GM19397 (cell line): ENCODE results near the gene COL6A5.
"Not testable (repeated sequence)": the region's sequence is repeated elsewhere in the genome, so short reads cannot be mapped to it uniquely, and the experiment has no call there.

Experiments
- ATAC-seq: cut with Tn5 transposase; IDR thresholded peaks from one replicate; pipeline ENCODE4 v1.9.1; 2021; ENCODE audit warnings: mild to moderate bottlenecking, moderate library complexity; ENCODE audit not compliant: unreplicated experiment

The COL6A5 gene

DNA sequence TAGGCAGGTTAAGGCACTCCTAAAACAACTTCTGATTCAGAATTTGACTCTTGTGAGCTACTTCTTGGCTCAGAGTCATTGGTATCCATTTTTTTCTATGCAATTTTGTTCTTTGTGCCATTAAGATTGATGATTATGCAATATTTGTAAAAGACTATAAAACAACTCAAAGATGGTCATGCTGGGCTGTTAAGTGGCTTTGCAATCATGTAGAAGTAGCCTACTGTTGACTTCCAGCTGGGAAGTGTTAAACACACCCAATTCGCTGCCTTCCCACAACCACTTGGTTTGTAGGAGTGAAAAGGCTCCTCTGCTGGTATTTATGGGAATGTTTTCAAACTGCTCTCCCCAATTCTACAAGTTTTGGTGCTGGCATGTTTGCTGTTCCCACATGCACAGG, 96.8 kb downstream of the COL6A5 start:
- no peak for ATAC-seq

DNA sequence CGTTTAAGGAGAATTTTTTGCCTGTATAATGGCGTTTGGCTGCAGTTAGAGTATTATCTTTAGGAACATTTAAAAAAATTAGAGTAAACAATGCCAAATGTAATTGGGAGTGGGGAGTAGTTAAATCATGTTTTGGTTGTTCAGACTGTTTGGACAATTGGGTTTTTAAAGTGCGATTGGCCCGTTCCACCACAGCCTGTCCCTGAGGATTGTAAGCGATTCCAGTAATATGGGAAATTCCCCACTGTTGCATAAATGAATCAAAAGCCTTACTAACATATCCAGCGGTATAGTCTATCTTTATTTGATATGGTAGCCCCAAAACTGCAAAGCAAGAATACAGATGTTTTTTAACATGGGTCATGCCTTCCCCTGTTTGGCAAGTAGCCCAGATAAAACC, 101.4 kb downstream of the COL6A5 start:
- not testable (repeated sequence) for ATAC-seq

DNA sequence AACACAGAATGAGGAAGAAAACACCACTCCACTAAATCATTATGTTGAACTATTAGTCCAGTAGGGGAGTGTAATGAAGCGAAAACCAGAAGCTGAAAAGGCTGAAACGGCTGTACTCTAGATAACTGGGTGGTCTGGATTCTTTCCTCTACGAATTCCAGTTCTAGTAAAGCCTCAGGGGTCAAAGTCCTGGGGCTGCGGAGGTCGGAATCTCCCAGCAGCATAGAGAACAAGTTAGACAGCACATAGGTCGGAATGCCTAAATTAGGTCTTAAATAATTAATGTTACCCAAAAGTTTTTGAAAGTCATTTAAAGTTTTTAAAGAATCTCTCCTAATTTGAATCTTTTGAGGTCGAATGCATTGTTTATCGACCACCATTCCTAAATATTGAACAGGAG, 102.7 kb downstream of the COL6A5 start:
- not testable (repeated sequence) for ATAC-seq

DNA sequence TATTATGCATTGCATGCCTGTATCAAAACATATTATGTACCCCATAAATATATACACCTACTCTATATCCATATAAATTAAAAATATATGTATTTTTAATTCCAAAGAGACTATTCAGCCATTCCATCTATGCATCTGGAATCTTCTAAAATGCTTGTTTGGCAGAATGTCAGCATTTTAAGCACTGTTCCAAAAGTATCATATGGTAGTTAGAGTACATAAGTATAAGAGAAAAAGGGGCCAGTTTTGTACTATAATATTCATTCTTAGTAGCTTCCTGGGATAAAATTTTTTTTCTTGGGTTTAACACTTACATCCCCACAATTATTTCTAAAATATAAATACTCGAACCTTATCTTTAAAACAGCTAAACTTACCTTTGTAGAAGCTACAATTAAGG, 111.1 kb downstream of the COL6A5 start:
- no peak for ATAC-seq

DNA sequence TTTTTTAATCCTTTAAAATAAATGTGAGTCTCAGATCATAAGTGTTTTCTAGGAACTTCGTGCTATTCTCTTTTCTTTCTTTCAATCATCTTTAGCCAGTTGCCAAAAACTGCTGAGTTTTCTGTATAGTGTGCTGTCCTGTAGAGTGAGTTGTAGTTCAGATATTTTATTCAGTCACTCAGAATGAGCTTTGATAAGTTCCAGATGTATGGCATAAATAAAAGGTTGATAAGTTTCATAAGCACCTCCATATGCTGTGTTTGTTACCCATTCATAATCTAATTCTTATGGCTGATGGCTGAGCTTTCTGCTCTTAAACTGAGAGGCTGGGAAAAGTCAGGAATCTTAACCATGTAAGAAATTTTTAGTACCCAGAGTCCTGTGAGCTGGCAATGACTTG, 112.2 kb downstream of the COL6A5 start:
- no peak for ATAC-seq

DNA sequence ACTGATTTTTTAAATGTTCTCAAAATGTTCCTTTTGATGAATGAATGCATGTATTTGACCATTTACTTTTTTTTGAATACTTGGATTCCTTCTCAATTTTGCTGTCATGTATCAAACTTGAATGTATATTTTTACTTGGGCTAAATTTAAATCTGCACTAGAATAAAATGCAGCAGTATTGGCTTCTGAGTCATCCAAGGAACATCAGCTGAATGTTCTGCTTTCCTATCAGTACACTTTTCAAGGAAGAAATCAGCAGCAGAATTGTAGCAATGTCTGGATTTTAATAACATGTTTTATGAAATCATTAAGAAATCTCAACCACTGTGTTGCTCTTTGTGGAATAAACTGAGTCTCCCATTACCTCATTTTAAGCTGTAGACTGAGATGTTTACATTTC, 114.5 kb downstream of the COL6A5 start:
- ATAC-seq = no peak

DNA sequence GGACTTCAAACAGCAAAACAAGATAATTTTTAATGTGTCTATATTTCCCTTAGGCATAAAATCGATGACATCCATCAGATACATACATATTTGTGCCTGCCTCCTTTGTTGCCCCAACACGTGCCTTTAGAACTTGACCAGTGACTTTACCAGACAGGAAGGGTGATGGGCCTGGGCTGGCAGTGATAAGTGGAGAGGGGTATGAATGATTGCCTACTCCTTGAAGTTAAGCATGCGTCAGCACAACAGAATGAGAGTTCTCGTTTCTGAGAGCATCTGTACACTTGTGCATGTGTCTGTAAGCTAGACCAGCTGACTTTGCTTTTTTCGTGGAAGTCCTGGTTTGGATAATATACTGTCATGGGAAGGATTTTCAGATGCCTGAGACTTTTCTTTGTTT, 116.6 kb downstream of the COL6A5 start:
- ATAC-seq = no peak

DNA sequence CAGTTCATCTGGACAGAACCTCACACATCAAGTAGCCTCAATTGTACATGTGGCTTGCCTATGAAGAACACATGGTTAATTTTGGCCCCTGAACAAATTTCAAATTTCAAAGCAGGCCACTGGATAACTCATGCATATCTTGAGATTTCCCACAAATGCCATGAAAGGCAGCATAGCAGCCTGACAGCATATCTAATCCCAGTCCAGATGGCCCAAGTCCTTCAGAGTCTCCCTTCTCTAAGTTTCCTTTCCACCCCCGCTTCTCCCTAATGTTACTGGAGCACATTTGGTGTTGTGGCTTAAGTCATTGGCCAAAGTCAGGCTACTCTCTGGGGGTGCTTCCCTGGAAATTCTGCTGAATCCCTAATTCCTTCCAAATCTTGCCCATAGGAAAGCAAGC, 117.7 kb downstream of the COL6A5 start:
- no peak for ATAC-seq

DNA sequence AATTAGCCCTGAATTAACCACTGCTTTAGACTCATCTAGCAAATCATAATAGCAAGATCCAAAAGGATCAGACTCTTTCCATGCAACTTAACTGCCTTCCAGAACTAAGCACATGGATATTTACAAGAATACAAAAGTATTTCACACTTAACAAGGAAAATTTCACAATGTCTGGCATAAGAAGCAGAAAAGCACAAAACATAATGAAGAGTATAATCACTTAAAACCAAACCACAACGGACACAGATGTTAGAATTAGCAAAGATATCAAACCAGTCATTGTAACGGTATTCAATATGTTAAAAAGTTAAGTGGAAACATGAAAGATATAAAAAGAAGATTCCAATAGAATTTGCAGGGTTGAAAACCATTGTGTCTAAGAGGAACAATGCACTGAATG, 120.0 kb downstream of the COL6A5 start:
- no peak for ATAC-seq

DNA sequence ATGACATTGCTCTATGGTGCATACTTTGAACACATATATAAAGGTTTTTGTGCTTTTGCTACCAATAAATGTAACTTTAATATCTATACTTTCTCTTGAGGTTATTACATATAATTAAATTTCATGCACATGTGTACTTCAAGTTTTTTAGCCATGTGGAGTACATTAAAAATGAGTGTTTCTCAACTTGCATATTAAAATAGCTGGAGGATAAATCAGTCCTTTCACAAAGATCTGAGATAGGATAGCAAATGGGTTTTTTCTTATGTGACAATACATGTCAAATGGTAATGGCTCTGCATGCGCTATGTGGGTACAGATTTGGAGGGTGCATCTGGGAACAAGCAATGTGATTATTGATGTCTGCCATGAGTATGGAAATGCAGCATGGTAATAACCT, 122.8 kb downstream of the COL6A5 start:
- no peak for ATAC-seq

DNA sequence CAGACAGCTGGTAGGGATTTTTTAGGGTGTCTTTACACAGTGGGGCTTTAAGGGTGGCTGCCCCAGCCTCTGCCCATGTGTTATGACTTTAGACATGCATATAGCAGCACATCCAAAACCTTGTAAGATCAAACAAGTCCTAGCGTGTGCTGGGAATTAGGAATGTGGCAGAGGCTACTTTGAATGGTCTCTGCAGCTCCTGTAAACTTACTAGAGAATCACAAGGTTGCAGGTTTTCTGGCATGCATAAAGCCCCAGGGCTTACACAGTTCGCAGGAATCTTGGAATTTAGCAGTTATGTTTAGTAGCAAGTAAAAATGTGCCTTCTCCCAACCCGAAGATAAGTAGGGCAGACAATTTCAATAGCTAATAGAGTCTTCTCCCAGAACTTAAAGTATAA, 124.7 kb downstream of the COL6A5 start:
- ATAC-seq = no peak

DNA sequence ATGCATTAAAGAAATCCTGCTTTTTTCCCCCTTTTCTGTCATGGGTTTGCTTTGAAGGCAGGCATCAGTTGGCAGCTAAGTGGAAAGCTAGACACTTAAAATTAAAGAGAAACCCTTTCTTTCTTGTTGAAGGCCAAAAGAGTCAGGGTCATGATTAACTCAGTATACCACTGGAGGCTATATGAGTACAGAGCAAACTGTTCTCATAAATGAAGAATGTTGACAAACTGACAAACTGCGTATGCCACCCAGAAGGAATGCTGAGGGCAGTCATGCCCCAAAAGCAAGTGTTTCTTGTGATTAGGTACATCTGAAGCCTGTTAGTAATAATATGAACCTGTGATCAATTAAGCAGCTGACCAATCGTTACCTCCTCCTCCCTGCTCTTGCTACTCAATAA, 127.9 kb downstream of the COL6A5 start:
- ATAC-seq = no peak

DNA sequence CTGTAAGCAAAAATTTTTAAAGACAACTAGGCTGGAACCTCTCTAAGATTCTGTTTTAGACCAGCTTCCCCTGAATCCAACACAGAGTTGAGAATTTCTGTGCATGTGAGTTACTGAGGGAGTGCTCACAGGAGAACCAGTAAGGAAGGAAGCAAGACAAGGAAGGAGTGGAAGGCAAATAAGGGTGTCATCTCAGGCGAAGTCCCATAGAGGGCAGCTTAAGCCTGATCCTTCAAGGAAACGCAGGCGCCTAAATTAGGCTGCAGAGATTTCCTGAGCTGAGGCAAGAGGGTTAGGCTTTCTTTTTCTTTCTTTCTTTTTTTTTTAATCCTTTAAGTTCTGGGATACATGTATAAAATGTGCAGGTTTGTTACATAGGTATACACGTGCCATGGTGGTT, 135.3 kb downstream of the COL6A5 start:
- ATAC-seq = no peak

DNA sequence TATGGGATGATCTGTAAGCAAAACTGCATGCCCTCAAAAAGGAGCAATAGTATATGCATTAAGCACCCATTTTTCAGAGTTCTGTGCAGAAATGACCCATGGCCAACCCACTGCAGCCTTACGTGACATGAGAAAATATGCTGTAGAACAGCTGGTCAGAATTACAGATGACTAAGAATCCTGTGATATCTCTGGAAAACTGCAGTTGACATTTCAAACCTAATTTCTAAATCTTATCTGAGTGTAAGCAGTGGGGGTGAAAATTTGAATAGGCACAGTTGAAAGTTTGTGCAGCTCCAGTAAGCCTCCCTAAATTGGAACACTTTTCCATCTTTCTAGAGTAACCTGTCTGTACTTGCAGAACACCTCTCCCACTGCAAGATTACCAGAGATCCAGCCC, 142.8 kb downstream of the COL6A5 start:
- ATAC-seq = no peak

DNA sequence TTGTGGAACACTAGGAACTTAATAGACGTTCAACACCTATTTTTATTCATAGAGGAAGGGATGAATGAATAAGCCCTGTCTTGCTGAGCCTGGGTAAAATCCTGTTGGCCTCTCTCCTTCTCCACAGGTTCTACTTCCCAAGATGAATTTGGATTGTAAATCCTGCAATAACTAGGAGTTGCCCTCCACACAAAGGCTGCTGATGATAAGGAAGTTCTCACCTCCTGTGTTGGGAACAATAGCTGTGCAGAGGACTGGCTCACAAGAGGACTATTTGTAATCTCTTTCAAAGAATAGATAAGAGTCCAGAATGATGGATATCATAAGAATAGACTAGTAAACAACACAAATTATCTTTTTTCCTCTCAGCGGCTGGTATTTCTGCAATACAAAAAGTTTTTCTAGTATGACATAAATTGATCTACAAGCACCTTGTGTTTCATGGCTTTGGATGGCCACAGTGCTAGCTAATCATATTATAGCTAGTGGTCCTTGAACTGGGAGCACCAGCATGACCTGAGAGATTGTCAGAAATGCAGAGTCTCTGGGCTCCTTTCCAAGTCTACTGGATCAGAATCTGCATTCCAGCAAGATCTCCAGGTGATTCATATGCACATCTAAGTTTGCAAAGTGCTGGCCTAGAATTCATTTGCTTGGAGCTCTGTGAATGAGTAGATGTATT, 143.4 kb downstream of the COL6A5 start:
- no peak for ATAC-seq

DNA sequence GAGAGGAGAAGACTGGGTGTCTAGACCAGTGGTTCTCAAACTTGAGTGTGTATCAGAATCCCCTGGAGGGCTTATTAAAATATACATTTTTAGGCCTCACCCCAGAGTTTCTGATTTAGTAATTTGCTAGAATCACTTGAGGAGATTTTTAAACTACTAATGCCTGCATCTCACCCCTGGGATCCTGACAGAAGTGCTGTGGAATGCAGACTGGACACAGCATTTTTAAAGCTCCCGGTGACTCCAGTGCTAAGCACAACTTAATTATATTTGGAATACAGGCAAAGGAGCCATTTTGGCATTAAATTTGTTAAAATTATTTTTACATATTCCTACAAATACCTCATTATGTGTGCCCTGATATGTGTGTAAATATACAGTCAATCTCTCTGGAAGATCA, 144.8 kb downstream of the COL6A5 start:
- no peak for ATAC-seq

DNA sequence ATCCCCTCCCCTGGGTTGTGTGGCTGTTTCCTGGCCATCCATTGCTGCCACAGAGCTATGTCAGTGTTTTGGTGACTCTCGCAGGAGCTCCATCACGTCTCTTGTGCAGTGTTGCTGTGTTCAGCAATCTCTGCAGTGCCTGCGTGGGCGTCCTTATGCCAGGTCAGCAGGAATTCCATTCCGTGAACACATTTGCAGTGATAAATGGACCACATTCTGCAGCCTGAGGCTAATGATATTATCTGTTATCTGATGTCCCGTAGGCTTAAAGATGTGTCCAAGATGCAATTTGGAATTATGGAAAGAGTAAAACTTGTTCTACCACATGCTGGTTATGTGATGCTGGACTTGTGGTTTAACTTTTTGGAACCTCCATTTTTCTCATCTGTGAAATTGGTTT, 146.0 kb downstream of the COL6A5 start:
- no peak for ATAC-seq

DNA sequence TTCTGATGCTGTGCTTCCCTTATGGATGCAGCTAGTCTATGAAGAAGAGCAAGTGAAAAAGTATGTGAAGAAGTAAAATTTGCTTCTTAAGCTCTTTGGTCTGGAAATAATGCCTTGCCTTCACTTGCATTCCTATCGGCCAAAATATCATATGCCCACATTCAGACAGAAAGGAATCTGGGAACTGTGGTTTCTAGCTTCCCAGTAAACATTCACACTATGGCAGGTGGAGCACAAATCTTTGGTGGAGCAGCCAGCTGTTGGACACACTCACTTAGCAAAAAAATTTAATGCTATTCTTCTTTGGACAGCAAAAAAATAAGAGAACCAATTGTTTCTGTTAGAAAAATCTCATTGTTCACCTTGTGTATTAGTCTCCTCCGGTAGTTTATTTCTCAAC, 159.2 kb downstream of the COL6A5 start:
- ATAC-seq = no peak

DNA sequence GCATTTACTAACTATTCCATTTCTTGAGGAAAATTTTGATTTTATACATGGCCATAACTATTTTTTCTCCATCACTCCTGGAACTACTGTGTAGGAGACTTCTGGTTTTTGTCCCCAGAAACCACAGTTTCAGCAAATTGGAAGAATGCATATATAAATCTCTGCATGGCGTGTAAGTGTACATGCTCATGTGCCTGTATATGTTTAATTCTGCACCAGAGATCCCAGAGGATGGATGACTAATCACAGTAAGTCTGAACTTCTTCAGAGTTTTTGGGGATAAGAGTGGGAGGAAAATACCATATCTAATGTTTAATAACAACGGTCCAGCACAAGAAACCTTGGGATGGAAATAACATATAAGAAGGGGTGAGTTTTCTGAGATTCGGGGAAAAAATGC, 160.6 kb downstream of the COL6A5 start:
- no peak for ATAC-seq

DNA sequence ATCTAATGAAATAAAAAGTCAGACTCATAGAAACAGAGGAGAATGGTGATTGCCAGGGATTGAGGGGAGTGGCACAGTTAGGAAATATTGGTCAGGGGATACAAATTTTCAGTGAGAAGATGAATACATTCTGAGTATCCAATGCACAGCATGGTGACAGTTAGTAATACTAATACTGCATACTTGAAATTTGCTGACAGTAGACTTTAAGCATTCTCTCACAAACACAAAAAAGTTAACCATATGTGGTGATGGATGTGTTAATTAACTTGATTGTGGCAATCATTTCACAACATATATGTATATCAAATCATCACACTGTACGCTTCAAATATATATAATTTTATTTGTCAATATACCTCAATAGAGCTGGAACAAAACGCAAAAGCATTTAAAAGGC, 162.3 kb downstream of the COL6A5 start:
- no peak for ATAC-seq

DNA sequence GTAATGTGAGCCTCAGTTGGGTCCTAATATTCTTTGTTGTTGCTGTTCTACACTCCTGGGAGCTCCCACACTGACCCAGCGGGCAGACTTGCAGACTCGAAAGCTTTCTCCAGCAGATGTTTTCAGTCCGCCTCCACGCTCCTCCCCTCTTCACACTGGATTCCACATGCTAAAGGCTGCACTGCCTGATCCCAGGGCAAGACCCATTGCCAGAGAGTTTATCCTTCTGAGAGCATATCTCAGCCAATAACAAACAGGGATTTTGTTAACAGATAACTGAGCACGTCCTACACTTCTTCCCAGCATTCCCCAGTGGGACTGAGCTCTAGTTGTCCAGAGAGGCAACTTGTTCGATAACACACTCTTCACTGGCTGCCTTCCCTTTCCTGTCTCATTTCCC, 163.5 kb downstream of the COL6A5 start:
- ATAC-seq = no peak

DNA sequence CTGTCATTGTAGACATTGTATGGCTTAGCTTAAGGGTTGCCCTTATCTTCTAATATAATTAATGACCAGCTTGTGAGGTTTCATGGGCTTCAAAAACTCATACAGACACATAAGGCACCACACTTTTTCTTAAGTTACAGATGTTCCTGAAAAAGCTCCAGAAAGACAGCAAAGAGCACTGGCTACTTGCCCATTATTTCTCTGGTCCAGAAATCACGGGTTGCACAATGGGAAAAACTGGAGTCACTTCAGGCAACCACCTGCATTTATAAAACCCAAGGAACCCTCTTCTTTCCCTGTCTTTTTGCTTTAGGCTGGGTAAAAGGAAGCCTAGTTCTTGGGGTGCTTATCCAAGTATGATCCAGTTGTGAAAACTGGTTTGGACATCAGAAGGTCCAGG, 169.2 kb downstream of the COL6A5 start:
- ATAC-seq = no peak

DNA sequence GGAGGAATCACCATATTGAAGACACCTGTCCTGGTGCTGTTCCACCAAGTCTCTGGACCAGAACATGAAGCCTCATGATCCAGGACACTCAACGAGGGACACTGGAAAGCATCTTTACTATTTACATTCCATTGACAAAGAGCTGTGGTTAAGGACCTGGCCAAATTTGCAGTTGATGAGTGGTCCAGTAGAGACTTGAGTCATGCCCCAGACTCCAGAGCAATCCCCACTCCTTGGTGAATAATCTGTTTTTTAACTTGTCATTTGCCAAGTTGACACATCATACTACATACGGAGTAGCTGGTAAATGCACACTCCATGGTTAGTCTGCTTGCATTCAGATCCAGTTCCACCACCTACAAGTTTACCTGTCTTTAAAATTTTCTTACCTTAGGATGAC, 170.3 kb downstream of the COL6A5 start:
- no peak for ATAC-seq
